ENCODE measurements around the gene U2AF1L4. TPM values are rescaled to one million over a fixed set of nuclear protein-coding genes. Genes with fewer than 3 reads are reported as not detected.

The U2AF1L4 gene
- total RNA-seq, 2 donors from 2014 or later = 14.9 to 18.7 TPM

GRCh38 chr19:35783469-35784434 lies 38.5 kb upstream of the U2AF1L4 start:
- no peak overlapping the region for H3K27ac ChIP-seq
- H3K9ac ChIP-seq (ENCODE audit: low read depth in 2 of 2, low read length in 2 of 2) = no peak overlapping the region
- no peaks in the 10 kb centered on the region for H3K36me3 ChIP-seq
- no peak overlapping the region for H3K4me3 ChIP-seq
- no peak for DNase-seq
- intact Hi-C loops (cut with DNase I) = no loop called here
- H3K4me1 ChIP-seq = no peaks in the 10 kb centered on the region
- H3K27me3 ChIP-seq = no peaks in the 10 kb centered on the region
- no peaks in the 10 kb centered on the region for H3K9me3 ChIP-seq
- no peak for TF ChIP-seq CTCF (IDR thresholded peaks at IDR 0.05)

- Histone ChIP-seq H3K9ac (ENCODE audit: low read depth in 2 of 2, low read length in 2 of 2) (no peak overlapping the region), H3K27ac (no peak overlapping the region), H3K36me3 (no peaks in the 10 kb centered on the region), H3K4me3 (no peak overlapping the region), H3K27me3 (no peaks in the 10 kb centered on the region), H3K9me3 (no peaks in the 10 kb centered on the region), H3K4me1 (no peaks in the 10 kb centered on the region)
- no peak for DNase-seq
- intact Hi-C loops (cut with DNase I) = no loop called here
- TF ChIP-seq CTCF (IDR thresholded peaks at IDR 0.05) = no peak
These were observed 37.4 kb upstream of the U2AF1L4 start for GRCh38 chr19:35782589-35782988.

GRCh38 chr19:35781650-35782049 lies 36.4 kb upstream of the U2AF1L4 start:
- intact Hi-C loops (cut with DNase I) = no loop called here
- no peak for TF ChIP-seq CTCF (IDR thresholded peaks at IDR 0.05)
- no peak overlapping the region for H3K27ac ChIP-seq
- no peak overlapping the region for H3K4me3 ChIP-seq
- no peak overlapping the region for H3K9ac ChIP-seq (ENCODE audit: low read depth in 2 of 2, low read length in 2 of 2)
- no peak for DNase-seq
- H3K9me3 ChIP-seq = no peaks in the 10 kb centered on the region
- no peaks in the 10 kb centered on the region for H3K4me1 ChIP-seq
- H3K36me3 ChIP-seq = no peaks in the 10 kb centered on the region
- H3K27me3 ChIP-seq = no peaks in the 10 kb centered on the region

GRCh38 chr19:35780717-35781116 lies 35.5 kb upstream of the U2AF1L4 start:
- no peak for TF ChIP-seq CTCF (IDR thresholded peaks at IDR 0.05)
- DNase-seq = no peak
- Histone ChIP-seq H3K36me3 (no peaks in the 10 kb centered on the region), H3K27ac (no peak overlapping the region), H3K9me3 (no peaks in the 10 kb centered on the region), H3K27me3 (no peaks in the 10 kb centered on the region), H3K9ac (ENCODE audit: low read depth in 2 of 2, low read length in 2 of 2) (no peak overlapping the region), H3K4me3 (no peak overlapping the region), H3K4me1 (no peaks in the 10 kb centered on the region)
- intact Hi-C loops (cut with DNase I) = no loop called here

- intact Hi-C loops (cut with DNase I) = no loop called here
- no peak overlapping the region for H3K4me3 ChIP-seq
- no peaks in the 10 kb centered on the region for H3K27me3 ChIP-seq
- no peak for TF ChIP-seq CTCF (IDR thresholded peaks at IDR 0.05)
- H3K27ac ChIP-seq = no peak overlapping the region
- H3K9ac ChIP-seq (ENCODE audit: low read depth in 2 of 2, low read length in 2 of 2) = no peak overlapping the region
- no peaks in the 10 kb centered on the region for H3K9me3 ChIP-seq
- H3K4me1 ChIP-seq = no peaks in the 10 kb centered on the region
- DNase-seq = no peak
- no peaks in the 10 kb centered on the region for H3K36me3 ChIP-seq
These were observed 34.8 kb upstream of the U2AF1L4 start for GRCh38 chr19:35780058-35780457.
